AG09309 (cell line): ENCODE data around the gene SPAG4.

Experiments used
- DNase-seq: peaks from one replicate; pipeline ENCODE4 v3.0.0-alpha.2; 2010; ENCODE audit warnings: low read depth
- H3K4me3 ChIP-seq: 2 replicates; pipeline ENCODE4 v1.5.1; 2011; ENCODE audit warnings: mild to moderate bottlenecking, low read depth, low read length, moderate library complexity; ENCODE audit not compliant: control insufficient read depth
- TF ChIP-seq, protein P1 (sequence below): IDR thresholded peaks from 2 replicates; pipeline ENCODE4 v1.5.1; 2011; ENCODE audit warnings: mild to moderate bottlenecking, low read depth, low read length, inconsistent platforms; ENCODE audit not compliant: insufficient read depth, control insufficient read depth; ENCODE audit errors: missing control alignments

The SPAG4 gene

DNA sequence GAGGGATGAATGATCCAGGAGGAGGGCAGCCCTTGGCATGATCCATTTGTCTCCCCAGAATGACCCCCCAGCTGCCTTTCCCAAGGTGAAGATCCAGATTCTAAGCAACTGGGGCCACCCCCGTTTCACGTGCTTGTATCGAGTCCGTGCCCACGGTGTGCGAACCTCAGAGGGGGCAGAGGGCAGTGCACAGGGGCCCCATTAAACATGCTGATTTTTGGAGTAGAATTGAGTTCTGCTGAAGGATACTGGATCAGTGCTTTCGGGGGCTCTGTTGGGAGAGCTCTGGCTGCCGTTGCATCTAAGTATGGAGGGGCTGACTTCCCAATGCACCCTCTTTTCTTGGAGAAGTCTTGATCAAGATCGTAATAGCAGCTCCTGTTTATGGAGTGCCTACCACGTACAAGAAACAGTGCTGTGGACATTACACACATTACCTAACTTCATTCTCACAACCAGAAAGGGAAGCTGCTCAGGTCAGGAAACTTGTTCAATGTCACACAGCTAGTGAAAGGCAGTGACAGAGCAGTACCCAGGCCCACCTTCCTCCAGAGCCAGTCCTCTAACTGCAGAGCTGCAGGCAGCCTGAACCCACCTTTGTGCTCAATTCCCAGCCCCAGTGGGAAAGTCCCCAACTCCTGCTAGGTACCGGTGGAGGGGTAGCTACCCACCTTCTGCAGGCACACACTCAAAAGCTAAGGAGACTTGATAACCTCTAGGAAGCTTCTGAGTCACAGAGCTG is 5.4 kb downstream of the SPAG4 start:
- no peak for DNase-seq
- no peak overlapping the region for H3K4me3 ChIP-seq
- TF ChIP-seq, protein P1, sequence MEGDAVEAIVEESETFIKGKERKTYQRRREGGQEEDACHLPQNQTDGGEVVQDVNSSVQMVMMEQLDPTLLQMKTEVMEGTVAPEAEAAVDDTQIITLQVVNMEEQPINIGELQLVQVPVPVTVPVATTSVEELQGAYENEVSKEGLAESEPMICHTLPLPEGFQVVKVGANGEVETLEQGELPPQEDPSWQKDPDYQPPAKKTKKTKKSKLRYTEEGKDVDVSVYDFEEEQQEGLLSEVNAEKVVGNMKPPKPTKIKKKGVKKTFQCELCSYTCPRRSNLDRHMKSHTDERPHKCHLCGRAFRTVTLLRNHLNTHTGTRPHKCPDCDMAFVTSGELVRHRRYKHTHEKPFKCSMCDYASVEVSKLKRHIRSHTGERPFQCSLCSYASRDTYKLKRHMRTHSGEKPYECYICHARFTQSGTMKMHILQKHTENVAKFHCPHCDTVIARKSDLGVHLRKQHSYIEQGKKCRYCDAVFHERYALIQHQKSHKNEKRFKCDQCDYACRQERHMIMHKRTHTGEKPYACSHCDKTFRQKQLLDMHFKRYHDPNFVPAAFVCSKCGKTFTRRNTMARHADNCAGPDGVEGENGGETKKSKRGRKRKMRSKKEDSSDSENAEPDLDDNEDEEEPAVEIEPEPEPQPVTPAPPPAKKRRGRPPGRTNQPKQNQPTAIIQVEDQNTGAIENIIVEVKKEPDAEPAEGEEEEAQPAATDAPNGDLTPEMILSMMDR = no peak

DNA sequence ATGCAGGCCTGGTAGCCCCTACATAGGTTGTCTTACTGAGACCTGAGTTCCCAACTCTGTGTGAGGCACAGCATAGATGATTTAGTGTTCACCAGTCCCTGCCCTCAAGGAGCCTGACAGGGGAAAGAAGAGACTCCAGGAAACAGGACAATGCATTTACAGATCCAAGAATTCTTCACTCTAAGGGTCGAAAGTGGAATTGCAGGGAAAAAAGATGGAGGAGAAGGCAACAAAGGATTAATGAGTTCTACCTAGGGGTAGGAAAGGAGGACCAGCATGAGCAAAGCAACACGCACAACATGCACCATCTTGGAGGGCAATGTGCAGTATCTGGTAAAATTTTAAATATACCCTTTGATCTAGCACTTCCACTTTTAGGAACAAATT is 5.9 kb downstream of the SPAG4 start:
- no peak overlapping the region for H3K4me3 ChIP-seq
- no peak for DNase-seq
- TF ChIP-seq, protein P1 = no peak

DNA sequence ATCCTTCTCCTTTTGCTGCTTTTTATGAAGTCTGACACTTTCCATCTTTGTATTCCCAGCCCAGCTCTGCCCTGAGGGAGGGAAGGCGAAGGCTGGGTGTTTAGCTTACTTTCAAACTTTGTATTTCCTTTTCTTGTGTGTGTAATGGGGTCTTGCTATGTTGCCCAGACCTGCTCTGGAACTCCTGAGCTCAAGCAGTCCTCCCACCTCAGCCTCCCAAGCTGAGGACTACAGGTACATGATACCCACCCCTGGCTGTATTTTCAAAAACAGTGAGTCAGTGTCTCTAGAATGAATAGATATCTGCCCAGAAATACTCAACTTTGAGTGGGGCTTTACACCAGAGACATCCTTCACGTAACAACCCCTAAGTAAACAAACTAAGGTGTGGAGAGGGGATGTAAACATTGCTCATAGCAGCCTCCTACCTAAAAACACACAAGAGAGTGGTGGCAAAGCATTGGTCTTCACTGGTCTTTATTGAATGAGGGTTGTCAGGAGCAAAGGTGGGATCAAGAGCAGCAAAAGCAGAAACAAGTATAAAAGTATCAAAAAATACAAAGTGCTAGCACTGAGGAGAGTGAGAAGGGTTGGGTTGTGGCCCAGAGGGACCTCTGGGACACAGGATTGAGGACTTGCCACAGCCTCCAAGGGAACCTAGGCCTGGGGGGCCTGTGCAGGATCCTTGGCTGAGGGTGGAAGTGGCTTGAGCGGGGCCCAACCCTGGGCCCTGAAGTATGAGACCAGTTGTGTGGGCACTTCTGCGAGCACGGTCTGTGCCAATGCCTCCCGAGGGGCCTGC is 10.2 kb downstream of the SPAG4 start:
- TF ChIP-seq, protein P1 = no peak
- H3K4me3 ChIP-seq = no peak overlapping the region
- no peak for DNase-seq

DNA sequence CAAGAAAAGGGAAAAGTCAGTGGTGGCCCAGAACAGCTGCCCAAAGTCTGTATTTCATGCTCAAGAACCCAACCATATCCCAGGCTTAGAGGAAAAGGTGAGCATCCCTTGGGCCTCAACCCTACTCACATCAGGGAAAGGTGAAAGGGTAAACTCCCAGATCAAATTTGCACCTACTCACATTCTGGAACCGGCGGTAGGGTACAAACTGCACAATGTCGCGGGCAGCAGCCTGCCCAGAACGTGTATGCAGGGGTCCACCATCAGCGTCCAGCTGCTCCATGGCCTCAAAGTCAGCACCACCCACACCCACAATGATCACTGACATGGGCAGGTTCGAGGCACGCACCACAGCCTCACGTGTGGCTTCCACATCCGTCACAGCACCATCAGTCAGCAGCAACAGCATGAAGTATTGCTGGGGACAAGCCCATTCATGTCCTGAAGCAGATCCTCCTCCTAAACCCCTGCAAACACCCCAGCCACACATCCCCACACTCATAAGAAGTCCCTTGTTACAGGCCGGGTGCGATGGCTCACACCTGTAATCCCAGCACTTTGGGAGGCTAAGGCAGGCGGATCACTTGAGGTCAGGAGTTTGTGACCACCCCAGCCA is 10.9 kb downstream of the SPAG4 start:
- H3K4me3 ChIP-seq = no peak overlapping the region
- no peak for DNase-seq
- TF ChIP-seq, protein P1 = no peak

DNA sequence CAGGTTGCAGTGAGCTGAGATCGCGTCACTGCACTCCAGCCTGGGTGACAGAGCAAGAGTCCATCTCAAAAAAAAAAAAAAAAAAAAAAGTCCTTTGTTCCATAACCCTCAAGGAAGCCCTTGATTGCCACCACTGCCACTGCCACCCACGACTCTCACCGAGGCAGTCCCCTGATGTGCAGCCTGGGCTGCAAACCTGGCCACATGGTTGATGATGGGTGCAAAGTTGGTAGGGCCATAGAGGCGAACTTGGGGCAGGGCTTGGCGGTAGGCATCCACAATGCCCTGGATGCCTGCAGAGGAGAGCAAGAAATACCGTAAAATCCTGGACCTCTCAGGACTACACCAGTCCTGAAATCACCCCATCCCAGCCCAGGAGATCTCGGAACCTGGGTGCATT is 11.5 kb downstream of the SPAG4 start:
- no peak for DNase-seq
- H3K4me3 ChIP-seq = no peak overlapping the region
- TF ChIP-seq, protein P1 = no peak

DNA sequence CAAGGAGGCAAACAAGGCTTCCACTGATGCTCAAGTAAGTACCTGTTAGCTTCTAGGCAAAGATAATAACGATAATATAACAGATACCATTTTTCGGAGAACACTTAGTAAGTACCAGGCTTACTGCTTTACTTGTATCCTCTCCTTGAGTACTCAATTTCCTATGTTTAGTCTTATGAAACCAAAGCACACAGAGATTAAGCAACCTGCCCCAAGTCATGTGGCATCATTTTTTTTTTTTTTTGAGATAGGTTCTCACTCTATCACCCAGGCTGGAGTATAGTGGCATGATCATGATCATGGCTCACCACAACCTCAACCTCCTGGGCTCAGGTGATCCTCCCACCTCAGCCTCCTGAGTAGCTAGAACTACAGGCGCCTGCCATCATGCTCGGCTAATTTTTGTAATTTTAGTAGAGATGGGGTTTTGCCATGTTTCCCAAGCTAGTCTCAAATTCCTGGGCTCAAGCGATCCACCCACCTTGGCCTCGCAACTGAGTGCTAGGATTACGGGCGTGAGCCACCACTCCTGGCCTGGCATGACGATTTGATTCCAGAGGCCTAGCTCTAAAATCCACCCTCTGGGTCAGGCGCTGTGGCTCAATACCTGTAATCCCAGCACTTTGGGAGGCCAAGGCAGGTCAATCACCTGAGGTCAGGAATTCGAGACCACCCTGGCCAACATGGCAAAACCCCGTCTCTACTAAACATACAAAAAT is 14.0 kb downstream of the SPAG4 start:
- no peak for DNase-seq

More for the DNA sequence above, 14.0 kb downstream of the SPAG4 start:
- TF ChIP-seq, protein P1 = no peak
- no peak overlapping the region for H3K4me3 ChIP-seq
